Smooth muscle cell of the coronary artery (primary cell): ENCODE data around the gene SLC25A23. TPM values are rescaled to one million over a fixed set of nuclear protein-coding genes. Genes with fewer than 3 reads are reported as not detected.

Source experiments
- total RNA-seq: library from RNA; depleted of rRNA; stranded (reverse); fragments of >200 nt; gene quantifications from 2 replicates; pipeline ENCODE4 v1.2.3, GENCODE V29; 2014; ENCODE audit warnings: low replicate concordance

Gene SLC25A23
- 20.9 and 22.3 TPM in 2 replicates for total RNA-seq

DNA sequence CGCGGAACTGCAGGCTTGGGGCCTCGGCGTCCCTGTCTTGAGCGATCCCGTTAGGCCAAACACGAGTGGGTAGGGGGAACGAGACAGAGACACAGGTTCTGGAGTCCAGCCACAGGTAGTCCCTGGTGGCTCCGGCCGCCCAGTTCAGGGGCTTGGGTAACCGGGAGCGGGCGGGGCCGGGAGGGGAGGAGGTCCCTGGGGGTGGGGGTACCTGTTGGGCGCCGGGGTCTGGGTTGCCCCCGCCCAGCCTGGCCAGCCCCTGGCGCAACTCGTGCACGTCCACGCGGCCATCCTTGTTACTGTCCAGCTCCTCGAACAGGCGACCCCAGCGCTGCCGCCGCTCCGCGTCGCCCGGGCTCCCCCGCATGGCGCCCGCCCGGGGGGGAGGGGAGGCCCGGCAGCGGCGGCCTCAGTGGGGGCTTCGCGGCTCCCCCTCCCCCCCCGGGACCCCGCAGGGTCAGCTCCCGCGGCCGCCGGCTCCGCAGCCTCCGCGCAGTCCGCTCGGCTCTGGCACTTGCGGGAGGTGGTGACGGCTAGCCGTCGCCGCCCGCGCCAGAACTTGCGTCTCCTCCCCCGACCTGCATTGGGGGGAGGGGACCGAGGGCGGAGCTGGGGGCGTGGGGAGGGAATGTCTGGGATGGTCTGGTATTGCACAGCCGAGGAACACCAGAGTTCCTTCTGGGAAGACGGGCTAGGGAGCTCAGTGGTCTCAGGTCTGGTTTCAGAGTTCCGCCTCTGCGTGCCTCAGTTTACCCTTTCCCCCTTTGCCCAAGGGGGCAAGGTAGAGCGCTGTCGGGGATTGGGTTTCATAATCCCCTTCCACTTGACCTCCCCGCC lies at the start of gene SLC25A23:
TSS of gene SLC25A23 (minus strand) at position 531 of the 837 bp plus-strand sequence. CDS start at position 367, 164 bp downstream.

DNA sequence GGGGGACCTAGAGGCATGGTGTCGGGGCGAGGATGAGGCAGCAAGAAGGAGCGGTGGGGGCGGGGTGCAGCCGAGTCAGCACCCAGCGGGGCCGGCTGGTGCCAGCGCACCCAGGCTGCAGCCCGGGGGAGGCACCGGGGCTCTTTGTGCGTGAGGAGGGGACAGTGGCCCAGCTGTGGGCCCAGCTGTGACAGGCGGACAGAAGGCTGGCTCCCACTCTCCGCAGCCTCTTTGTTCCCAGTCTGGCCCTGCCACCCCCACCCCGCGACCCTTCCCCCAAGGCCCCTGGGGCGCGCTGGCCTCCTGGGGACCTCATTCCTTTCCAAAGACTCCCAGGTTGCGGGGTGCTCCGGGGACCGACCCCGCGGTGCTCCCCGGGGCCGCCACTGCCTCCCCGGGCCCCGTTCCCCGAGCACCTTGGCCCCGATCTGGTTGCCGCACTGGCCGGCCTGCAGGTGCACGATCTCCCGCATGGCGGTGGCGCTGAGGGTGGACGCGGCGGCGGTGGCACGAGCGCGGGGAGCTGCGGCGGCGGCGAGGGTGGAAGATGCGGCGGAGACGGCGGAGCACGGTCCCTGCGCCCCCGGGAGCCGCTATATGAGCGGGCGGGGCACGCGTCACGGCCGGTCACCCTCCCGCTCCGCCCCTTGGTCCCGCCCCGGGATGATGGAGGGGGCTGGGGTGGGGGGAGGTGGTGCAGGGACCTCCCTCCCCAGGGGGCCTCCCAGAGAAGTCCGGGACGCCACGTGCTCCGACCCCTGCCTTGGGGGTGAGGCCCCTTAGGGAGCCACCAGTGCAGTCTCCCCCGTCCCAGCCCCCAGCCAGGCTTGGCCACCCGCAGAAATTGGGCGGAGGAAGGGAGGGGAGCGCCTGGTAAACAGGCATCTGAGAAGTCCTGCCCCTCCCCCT lies 42.4 kb upstream of the SLC25A23 start, which contains the start of gene TUBB4A:
TSS of gene TUBB4A (minus strand) at position 570 of the 909 bp plus-strand sequence. CDS start at position 473, 97 bp downstream.

DNA sequence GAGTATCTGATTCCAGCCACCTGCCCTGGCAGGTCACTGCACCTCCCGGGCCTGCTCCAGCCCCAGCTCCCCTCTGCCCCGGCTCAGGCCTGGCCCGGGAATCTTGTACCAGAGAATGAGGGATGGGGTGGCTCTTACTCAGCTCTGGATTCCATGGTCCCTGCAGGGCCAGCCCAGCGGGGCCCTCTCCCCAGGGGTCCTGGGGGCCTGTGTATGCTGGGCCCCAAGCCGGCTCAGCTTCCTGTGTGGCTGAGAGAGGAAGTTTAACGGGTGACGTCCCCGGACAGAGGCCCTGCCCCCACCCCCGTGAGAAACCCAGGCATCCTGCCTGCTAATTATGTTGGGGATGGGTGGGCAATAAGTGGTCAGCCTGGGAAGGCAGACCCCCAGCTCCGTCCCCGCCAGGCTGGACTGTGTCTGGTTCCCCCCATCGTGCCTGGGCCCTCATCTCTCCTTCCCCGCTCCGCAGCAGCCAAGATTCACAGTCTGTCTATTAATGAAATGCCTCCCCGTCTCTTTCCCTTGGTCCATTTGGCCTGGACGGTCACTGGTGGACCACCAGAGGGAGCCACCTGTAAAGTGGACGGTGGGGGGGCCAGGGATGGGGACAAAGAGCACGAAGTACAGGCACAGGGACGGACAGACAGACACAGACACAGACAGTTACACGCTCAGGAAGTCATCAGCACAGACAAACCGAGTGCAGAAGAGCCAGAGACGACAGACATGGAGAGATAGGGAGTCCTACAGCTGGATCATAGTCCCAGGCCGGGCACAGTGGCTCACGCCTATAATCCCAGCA lies 22.1 kb upstream of the SLC25A23 start, which contains the start of gene DENND1C:
TSS of gene DENND1C (minus strand) at position 247 of the 802 bp plus-strand sequence. CDS start at position 155, 92 bp downstream.

GRCh38 chr19:6464070-6464873 lies 4.7 kb upstream of the SLC25A23 start, which contains the start of gene CRB3:
TSS of gene CRB3 (plus strand) at chr19:6464271. CDS start at chr19:6464702, 431 bp downstream.

DNA sequence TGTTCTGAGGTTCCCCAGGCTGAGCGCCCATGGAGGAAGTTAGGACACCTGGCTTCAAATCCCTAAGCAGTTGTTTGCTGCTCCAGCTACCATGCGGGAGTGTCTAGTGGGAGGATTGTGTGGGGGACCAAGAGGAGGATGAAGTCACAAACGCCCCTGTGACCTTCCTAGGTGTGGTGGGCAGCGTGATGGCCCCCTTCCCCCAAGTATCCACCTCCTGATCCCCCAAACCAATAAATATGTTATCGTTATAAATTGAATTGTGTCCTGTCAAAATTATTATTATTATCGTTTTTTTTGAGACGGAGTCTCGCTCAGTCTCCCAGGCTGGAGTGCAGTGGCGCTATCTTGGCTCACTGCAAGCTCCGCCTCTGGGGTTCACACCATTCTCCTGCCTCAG lies 25.9 kb downstream of the SLC25A23 start, which contains the start of gene SLC25A41:
TSS of gene SLC25A41 (minus strand) at position 101 of the 400 bp plus-strand sequence. CDS start at position 31, 70 bp downstream.

DNA sequence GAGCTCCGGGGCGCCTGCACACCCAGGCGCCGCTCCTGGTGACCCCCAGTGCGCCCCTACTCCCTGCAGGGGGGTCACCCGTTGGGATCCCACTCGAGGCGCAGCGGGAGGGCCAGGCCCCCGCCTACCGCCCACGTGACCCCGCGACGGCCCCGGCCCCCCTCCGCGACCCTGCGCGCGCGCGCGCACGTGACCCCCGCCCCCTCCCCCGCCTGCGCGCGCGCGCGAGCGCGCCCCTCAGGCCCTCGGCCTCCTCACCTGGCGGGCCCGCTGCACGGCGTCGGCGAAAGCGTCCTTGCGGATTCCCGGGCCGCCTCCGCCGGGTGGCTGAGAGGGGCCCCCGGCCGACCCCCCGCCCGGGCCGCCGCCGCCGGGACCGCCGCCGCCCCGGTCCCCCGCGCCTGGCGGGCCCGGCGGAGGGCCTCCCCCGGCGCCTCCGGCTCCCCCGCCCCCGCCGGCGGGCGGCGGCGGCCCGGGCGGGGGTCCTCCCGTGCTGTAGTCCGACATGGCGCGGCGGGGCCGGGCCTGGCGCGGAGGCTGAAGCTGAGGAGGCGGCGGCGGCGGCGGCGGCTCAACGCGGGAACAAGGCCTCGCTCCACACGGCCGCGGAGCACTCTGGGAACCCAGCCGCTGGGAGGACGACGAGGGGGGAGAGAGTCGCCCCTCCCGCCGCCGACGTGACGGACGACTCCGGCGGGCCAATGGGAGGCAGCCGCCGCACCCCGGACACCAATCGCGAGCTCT lies 35.2 kb downstream of the SLC25A23 start, which contains the start of gene KHSRP:
TSS of gene KHSRP (minus strand) at position 617 of the 744 bp plus-strand sequence. CDS start at position 507, 110 bp downstream.

DNA sequence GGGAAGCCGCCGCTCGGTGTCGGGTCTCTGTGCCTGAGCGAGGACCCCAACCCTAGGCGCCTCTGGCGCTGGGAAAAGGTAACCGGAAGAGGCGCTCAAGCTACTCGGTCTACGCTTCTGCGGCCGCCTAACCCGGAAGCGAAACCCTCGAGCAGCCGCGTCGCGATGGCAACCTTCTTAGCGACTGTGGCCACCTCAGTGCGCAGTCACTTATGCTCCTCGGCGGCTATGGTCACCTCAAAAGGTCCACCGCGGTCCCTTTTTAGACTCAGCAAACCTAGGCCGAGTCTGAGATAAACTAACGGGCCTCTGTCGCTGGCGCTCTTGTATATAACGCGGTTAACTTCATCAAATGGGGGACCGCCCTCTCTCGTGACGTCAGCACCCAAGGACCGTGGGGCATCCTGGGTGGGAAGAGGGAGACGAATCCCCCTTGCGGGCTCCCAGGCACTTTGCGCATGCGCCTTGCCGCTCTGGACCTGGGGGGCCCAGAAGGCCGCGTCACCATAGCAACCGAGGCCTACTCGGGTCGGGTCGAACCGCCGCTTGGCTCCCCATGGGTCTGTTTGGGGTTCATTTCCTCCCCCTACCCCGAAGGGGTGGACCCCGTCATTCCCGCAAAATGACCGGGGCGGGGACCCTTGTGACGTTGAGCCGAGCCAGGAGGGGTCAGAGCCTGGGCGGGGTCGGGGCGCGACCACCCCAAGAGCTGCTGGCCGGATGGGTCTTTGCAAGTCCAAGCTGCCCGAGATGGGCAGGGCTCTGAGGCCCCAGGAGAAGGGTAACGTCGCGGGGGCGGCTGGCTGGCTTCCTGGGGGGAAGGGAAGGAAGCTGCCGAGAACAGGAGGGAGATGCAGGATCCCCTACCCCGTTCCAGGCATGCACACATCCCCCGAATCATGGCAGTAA lies 66.3 kb downstream of the SLC25A23 start, which contains the start of gene GTF2F1:
TSS of gene GTF2F1 (minus strand) at position 91 of the 909 bp plus-strand sequence. CDS start 169 bp downstream, outside the sequence.

Other genes starting within 250 kb of the SLC25A23 start
- 2.3 and 8.2 TPM in 2 replicates for gene MLLT1, start 179.8 kb downstream of the SLC25A23 start, total RNA-seq
- not detected in 2 replicates for gene ACER1, start 126.2 kb downstream of the SLC25A23 start, total RNA-seq
- gene CLPP, start 98.3 kb downstream of the SLC25A23 start, total RNA-seq, result 59.2 and 66.5 TPM in 2 replicates
- 9.6 and 38.3 TPM in 2 replicates for gene ALKBH7, start 87.0 kb downstream of the SLC25A23 start, total RNA-seq
- gene PSPN, start 83.9 kb downstream of the SLC25A23 start, total RNA-seq, result 0.53 and 0.70 TPM in 2 replicates
- 62.5 and 108 TPM in 2 replicates for gene GTF2F1, start 66.6 kb downstream of the SLC25A23 start, total RNA-seq
- gene KHSRP, start 35.0 kb downstream of the SLC25A23 start, total RNA-seq, result 41.1 and 85.6 TPM in 2 replicates
- gene SLC25A41, start 26.0 kb downstream of the SLC25A23 start, total RNA-seq, result 0.23 TPM in 1 of 2 replicates, not detected in the other
- 0.08 TPM in 1 of 2 replicates, not detected in the other for gene CRB3, start 4.5 kb upstream of the SLC25A23 start, total RNA-seq
- not detected in 2 replicates for gene DENND1C, start 22.0 kb upstream of the SLC25A23 start, total RNA-seq
- gene TUBB4A, start 42.5 kb upstream of the SLC25A23 start, total RNA-seq, result not detected in 2 replicates
- gene TNFSF9, start 71.2 kb upstream of the SLC25A23 start, total RNA-seq, result under 0.01 and 0.30 TPM in 2 replicates
- gene CD70, start 131.4 kb upstream of the SLC25A23 start, total RNA-seq, result not detected in 2 replicates
- 0.35 TPM in 1 of 2 replicates, not detected in the other for gene TNFSF14, start 210.4 kb upstream of the SLC25A23 start, total RNA-seq